CD4-positive, alpha-beta T cell treated with Interleukin-12 subunit alpha and Interleukin-12 subunit beta, for 1 hour (primary cell): ENCODE measurements around the gene CERKL.

Experiments used
- DNase-seq: peaks from one replicate; pipeline ENCODE4 v3.0.0-alpha.2; 2020

CERKL gene

GRCh38 chr2:181573140-181573736, 83.7 kb downstream of the CERKL start:
- DNase-seq = peak; percentile 9

GRCh38 chr2:181570833-181571661, 85.9 kb downstream of the CERKL start:
- no peak for DNase-seq

GRCh38 chr2:181570059-181570458, 86.8 kb downstream of the CERKL start:
- no peak for DNase-seq

- DNase-seq = no peak
Observed at GRCh38 chr2:181566334-181567032, 90.4 kb downstream of the CERKL start.

GRCh38 chr2:181563101-181563692, 93.7 kb downstream of the CERKL start:
- DNase-seq = no peak

GRCh38 chr2:181558371-181558770, 98.5 kb downstream of the CERKL start:
- DNase-seq = no peak

- no peak for DNase-seq
Observed at GRCh38 chr2:181554061-181554830, 102.7 kb downstream of the CERKL start.

GRCh38 chr2:181553244-181553643, 103.7 kb downstream of the CERKL start:
- no peak for DNase-seq

GRCh38 chr2:181552808-181553207, 104.1 kb downstream of the CERKL start:
- no peak for DNase-seq

GRCh38 chr2:181546086-181546485, 110.8 kb downstream of the CERKL start:
- DNase-seq = no peak

GRCh38 chr2:181542170-181542569, 114.7 kb downstream of the CERKL start:
- DNase-seq = no peak

GRCh38 chr2:181540421-181540820, 116.5 kb downstream of the CERKL start:
- no peak for DNase-seq

- no peak for DNase-seq
Observed at GRCh38 chr2:181536730-181537129, 120.2 kb downstream of the CERKL start.

- DNase-seq = no peak
Observed at GRCh38 chr2:181528441-181528840, 128.5 kb downstream of the CERKL start.

- DNase-seq = no peak
Observed at GRCh38 chr2:181527058-181527457, 129.8 kb downstream of the CERKL start.

GRCh38 chr2:181526014-181526413, 130.9 kb downstream of the CERKL start:
- no peak for DNase-seq

- no peak for DNase-seq
Observed at GRCh38 chr2:181523756-181524155, 133.1 kb downstream of the CERKL start.

- DNase-seq = no peak
Observed at GRCh38 chr2:181520253-181520652, 136.7 kb downstream of the CERKL start.

- DNase-seq = peak; percentile 19
Observed at GRCh38 chr2:181517685-181518301, 139.1 kb downstream of the CERKL start.

- no peak for DNase-seq
Observed at GRCh38 chr2:181516992-181517391, 139.9 kb downstream of the CERKL start.

- no peak for DNase-seq
Observed at GRCh38 chr2:181515719-181516118, 141.2 kb downstream of the CERKL start.

- no peak for DNase-seq
Observed at GRCh38 chr2:181500201-181500600, 156.7 kb downstream of the CERKL start.
